Stimulated activated naive CD4-positive, alpha-beta T cell (primary cell): ENCODE measurements around the gene CTNNAL1.

ENCODE experiments used
- DNase-seq, 6 experiments: peaks; one replicate each; lab custom pipeline; 2025; lab: John Stamatoyannopoulos, UW

Gene CTNNAL1

DNA sequence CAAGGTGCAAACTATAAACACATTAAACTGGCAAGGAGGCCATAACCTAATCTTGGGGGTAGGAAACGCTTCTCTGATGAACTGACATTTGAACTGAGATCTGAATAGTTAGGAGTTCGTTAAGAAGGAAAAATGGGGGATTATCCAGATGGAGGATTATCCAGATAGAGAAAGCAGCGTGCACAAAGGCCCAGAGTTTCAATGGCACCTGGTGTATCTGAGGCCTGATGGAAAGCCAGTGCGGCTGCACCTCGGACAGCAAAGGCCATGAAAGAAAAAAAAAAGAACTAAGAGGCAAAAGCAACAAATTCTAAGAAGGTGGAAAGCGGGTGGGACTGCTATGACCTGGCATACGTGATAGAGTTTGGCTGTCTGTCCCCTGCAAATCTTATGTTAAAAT lies 13.0 kb upstream of the CTNNAL1 start:
- no peak for DNase-seq

DNA sequence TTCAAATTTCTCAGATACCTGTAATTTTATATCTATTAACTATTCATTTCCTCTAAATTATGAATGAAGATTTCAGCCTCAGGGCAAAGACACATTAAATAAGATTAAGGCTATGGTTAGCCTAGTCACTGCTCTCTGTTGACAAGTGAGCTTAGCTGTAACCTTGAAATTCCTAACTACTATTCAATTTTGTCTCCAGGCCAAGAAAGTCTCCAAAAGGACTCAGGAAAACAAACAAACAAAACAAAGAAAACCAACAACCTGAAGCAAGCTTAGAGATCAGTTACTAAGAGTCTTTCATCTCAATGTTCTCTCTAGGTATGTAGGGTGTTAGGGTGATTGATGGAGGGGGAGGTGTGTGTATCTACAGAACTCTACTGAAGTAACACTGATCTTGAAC lies 9.6 kb upstream of the CTNNAL1 start:
- DNase-seq: no peak

DNA sequence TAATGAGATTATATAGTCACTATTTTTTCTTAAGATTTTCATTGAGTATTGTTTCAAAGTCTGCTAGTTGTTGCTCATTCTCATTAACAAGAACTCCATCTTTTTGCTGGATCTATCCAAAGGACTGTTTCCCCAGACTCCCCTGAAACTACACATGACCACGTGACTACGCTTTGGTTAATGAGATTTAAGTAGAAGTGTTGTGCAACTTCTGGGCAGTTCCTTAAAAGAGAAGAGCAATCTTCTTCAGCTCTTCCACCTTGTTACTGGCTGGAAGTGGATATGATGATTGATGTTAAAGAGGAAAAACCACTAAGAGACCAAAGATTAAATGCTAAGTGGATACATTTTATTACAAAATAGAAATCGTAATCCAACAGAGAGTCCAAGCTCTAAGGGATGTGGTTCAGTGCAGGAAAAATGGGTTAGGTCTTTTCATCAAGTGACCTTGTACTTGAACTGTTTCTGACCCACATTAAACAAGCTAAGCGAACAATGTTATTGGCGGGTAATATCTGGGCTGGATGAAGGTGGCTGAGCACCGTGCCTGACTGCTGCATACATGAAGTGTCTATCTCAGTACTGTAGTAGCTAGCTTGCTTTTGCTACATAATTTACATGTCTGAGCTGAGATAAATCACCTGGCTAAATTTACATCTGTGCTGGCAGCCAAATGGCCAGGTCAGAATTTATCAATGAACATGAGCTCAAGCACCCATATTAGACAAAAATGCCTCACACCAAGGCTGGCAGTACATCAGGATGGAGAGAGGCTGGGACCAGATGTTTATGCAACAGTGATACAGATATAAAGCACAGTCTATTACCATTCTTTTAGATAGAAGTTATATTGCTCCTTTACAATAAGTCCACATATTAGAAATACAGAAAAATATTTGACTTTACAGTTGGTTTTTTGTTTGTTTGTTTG lies 7.5 kb upstream of the CTNNAL1 start:
- no peak for DNase-seq

DNA sequence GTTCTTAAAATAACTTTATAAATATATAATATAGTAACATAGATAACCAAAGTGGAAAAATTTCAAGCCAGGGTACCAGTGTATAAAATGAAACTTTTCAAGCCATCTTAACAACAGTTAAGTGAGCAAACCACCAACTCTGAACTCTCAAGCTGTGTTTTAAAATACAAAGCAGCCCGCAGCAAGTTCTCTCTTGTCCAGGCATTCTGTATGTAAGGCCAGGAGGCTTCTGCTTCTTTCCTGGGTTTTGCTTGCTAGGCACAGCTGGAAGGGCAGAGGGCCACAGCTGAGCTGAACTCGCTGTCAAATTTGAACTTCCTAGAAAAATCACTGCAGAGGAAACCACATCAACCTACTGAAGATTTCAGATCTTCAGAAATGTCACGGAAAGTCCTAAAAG lies 6.8 kb upstream of the CTNNAL1 start:
- DNase-seq: no peak

DNA sequence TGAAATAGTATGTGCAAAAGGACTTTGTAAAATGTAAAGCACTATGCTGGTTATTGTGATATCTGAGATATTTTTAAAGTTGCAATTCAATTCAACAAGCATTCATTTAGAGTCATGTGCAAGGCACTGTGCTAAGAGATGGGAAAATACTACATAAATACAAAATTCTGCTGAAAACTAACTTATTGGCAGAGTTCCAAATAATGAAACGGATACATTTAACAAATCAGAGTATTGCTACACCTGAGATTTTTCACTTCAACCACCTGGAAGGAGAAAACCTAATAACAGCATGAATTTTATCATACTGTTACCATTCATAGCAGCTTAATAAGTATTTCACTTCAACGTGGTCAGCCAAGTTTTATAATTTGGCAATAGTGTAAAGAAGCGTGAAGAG lies 6.1 kb upstream of the CTNNAL1 start:
- DNase-seq: no peak

DNA sequence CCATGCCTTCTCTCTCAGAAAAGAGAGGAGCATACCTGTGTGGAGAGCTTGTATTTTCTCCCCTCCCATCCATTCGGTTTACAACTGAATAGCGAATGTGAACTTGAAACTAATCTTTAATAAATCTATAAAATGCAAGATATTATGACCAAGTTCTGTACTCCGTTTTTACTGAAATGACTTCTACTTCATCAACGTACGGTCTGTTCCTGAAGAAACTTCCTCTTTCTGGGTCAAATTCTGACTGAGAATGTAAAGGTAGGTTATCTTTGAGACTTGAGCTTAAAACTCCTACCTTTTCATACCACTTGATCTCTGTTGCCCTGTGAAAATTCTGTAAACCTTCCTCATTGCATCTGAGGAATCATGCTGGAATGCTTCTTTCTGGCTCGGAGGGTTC lies 4.2 kb upstream of the CTNNAL1 start:
- DNase-seq: no peak

DNA sequence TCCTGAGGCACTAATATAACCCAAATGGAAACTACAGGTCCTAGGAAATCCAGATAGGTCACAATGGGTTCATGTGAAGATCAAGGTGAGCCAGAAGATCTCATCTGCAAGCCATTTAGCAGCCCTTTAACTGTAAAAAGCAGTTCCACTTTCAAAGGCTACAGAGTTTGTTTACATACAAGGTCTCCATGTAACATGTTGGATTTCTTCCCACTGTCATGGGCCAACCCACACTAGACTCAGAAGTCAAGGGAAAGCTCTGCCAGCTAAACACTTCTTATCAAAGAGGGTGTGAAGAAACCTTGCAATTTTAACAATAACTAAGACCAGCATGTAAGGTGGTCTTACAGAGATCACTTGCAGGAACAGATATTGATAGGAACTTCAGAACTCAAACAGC lies 3.8 kb upstream of the CTNNAL1 start:
- DNase-seq: no peak

DNA sequence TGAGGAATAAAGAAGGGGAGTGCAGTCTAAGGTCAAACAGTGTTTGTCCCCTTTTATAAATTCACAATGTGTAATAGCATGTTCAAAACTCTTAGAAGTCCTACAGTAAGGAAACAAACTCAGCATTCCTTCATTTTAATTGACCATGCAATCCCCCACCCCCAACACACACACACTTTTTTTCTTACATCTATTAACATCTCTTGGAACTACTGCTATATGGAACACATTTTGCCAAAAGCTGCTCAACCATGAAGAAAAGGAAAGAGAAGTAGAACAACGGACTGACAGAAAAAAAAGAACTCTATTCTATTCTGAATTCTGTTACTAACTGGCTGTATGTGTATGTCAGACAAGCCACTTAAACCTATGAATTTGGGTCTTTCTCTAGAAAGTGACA lies 2.8 kb upstream of the CTNNAL1 start:
- no peak for DNase-seq

DNA sequence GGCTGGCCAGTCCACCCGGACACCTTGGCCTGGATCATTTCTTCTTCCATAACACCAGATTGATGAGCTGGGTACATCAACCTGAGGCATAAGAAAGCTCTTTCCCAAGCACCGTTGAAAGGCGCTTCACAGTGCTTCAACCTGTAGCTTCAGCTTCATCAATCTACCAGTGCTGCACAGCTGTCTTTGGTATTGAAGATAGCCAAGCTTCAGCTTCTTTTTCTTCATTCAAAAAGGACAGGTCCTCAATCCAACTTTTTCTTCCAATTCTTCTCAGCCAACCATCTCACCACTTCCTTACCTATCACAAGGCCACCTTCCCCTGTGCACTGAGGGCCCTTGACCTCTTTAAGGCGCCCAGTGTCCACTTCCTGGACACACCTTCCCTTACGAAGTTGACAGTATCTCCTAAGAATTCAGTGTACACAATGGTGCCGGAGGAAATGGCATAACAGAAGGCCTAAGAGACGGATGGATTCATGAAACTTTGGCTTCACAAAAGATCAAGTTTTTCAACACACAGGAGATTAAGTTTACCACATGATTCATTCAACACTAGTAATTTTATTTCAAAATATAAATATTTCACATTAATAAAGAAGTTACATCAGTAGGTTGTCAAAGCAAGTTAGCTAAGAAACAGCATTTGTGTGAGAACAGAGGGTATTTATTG lies 1.4 kb upstream of the CTNNAL1 start:
- DNase-seq: no peak

DNA sequence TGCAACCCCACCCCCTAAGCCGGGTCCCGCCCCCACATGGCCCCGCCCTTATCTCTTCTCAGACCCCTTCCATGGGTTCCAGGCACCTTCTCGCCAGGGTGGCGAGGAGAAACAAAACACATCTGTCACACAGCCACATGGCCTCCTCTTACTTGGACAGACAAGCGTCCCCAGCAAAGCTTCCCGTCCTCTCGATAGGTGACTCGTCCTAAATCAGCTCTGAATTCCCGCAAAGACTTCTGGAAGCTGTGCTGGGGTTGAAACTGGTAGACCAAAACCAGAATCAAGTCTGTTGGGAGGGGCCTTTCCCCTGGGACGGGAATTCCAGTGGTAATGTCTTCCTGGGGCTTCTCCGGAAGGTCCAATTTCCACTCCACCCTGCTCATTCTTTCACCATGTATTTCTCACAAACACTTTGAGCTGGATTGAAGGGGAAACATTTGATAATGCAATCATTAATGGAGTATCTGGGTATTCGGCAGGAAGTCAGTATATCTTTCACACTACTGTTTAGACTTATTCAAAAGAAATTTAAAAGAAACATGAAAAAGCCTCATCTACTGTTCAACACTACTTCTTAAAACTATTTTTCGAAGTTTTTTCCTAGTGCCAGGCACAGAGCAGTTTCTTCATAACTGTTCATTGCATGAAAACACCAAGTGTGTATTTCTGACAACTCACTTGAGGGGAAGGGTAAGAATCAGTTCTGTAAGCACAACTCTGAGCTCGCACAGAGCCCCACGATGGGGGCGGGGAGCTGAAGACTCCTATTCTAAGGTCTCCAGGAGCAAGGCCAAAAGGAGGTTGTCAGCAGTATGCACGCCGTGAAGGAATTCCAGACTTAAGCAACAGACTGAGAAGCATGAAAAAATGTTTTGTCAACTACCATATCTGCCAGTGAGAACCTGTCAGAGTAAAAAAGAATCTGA lies 644 bp upstream of the CTNNAL1 start:
- peak in 1 of 6 experiments; percentile 15 for DNase-seq

DNA sequence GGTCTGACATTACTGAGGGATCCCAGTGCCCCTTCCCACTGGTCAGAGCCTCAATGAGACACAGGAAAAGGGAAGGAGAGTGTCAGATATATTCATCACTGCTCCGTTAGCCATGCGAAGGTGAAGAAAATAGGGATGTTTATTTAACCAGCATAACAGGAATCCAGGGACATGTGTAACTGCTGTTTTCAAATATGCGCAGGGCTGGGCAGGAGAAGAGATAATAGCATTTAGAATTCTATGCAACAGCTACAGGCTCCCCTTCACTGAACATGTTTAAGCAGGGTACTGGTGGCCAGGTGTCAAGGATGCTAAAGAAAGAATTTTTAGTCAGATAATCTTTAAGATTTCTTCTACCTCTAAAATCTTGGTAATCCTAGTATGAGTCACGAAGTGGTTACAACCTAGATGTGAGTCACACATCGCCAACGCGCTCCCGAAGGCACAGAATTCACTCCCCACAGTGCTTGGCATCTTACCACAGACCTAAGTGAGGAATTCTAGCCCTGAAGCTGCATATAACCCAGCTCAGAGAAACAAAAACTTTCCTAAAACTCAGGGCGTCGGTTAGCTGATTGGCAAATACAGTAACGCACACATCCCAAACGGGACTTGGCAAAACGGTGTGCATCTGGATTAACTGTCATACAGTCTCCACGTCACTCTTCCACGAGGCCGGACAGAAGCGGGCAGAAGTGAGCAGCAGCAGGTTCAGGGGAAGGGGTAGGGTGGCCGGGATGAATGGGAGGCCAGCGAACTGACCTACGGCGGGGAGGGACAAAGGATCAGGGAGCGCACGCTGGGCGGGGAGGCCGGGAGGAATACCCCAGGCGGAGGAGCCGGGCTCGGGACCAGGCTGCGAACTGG lies 1.1 kb downstream of the CTNNAL1 start:
- DNase-seq: peak in 4 of 6 experiments; percentile 12 to 30 (median 20)

DNA sequence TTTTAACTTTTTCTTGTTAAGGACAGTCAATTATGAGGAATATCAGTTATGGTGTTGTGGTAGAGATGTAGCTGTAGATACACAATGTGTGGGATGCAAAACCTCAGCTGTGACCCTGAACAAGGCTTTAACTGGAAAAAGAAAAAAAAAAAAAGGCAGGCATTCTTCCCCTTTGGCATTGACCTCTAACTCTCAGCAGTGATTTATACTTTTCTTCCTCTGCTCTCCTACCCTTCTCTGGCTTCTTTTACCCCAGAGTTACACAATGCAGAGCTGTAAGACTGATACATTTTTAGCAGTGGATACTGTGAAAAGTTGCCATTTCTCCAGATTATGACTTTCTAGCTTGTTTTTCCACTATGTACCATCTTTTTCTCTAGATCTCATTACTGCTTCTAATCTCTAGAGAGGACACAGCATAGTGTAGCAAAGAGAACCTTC lies 2.0 kb downstream of the CTNNAL1 start:
- DNase-seq: no peak

DNA sequence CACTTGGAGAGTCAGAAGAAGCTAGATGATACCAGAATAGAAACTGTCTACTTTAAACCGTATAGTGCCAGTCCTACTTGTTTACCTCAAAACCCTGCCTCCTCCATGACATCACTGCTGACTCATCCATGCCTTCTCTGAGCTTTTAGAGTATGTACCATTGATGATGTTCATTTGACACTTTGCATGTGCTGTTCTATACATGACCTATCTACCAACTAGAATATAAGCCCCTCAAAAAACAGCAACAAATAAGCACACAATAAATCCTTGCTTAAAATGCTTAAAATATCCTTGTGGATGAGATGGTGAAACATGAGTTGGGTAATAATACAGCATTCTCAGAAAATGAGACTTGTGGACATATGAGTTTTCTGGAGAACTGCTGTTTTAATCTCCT lies 2.6 kb downstream of the CTNNAL1 start:
- peak in 3 of 6 experiments; percentile 1 to 18 (median 9) for DNase-seq

DNA sequence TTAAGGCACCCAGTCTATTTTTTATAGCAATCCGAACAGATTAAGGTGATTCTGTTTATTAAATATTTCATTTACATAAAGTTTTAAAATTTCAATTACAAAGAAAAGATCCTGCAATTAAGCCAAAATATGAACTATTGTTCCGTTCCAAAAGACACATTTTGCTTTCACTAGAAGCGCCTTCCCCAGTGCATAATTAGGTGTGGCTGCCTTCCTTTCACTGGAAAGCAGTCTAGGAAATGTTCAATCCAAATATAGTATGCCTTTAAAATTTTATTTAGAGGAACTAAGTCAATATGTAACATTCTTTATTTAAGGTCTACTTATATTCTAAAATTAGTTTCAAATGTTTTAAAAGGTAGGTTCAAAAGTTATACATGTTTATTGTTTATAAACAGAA lies 7.6 kb downstream of the CTNNAL1 start:
- DNase-seq: no peak

DNA sequence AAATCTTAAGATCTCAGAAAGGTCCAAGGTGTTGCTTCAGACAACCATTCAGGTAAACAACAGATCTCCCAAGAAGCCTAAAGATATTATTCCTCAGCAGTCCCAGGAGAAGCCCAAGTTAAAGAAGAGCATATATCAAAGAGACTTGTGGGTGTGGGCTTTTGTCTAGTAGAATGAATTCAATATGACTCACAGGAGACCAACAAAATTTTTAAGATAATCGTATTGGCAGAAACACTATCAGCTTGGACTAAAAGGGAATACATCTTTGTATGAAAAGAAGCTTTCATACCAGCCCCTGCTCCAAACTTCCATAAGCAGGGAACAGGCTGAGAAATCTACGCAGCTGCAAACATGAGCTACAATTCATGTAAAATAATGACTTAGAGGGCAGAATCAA lies 10.2 kb downstream of the CTNNAL1 start:
- DNase-seq: no peak

DNA sequence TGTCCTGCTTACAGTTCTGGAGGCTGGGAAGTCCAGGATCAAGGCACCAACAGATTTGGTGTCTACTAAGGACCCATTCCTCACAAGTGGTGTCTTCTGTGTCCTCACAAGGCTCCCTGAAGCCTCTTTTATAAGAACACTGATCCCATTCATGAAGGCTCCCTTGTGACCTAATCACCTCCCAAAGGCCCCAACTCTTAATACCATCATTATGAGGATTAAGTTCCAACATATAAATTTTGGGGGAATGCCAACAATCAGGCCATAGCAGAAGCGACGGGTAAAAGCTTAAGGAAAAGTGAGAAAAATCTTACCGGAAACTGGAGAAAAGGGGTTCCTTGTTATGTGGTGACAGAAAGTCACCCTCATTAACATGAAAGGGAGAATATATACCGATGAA lies 11.2 kb downstream of the CTNNAL1 start:
- no peak for DNase-seq

DNA sequence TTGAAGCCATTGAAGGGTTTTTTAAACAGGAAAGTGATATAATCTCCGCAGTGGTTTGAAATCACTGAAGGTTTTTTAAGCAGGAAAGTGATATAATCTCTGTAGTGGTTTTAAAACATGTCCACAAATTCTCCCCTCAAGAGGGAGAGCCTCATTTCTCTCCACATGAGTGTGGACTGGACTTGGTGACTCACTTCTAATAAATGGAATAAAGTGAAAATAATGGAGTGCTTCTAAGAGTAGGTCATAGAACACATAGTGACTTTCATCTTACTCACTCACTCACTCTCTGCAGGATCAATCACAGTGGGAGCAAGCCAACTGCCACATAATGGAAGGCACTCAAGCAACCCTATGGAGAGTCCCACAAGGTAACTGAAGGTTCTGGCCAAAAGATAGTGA lies 12.0 kb downstream of the CTNNAL1 start:
- peak in 1 of 6 experiments; percentile 3 for DNase-seq

DNA sequence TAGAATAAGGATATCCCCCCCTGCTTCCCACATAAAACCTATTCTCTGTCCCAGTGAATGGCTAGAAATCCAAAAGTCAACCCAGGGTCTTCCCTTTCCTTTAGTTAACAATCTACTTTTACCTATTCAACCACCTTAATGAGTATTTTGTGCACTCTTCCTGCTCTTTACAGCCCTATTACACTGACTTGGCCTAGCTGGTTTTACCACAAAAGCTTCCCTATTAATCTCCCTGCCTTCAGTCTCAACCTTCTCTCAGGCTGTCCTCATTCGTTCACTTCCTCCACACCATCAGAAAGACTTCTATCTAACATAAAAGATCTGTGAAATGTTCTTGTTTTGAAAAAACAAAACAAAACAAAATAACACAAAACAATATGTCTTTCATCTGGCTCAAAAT lies 16.2 kb downstream of the CTNNAL1 start:
- DNase-seq: no peak

DNA sequence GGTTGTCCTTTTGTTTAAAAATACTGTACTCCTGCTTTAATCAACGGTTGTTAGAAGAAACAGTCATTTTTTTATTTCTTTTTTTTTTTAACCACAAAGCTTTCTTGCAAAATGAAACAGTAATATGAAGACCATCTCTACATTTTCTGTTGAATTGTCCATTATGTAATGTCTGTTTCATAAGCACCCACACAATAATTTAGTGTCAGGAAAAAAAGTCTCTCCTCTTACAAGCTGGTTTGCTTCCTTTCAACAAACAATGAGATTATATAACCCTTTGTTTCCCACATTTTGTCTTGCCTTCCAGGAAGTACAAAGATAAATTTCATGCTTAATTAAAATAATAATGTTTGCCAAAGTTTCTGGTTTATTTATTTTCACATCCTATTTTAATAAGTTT lies 16.7 kb downstream of the CTNNAL1 start:
- DNase-seq: no peak

DNA sequence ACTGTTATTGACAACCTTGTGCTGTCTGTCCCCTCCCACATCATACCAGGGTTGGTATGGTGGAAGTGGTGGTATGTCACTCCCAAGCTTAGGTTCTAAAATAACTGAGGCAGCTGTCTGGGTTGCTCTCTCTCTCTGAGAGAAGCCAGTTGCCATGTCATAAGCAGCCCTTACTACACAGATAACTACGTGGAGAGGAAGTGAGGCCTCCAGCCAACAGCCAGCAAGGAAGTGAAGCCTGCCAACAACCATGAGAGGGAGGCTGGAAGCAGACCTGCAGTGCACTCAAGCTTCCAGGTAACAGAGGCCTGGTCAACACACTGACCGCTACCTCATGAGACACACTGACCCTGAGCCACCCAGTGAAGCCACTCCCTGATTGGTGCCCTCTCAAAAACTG lies 18.6 kb downstream of the CTNNAL1 start:
- DNase-seq: peak in 1 of 6 experiments; percentile 6

DNA sequence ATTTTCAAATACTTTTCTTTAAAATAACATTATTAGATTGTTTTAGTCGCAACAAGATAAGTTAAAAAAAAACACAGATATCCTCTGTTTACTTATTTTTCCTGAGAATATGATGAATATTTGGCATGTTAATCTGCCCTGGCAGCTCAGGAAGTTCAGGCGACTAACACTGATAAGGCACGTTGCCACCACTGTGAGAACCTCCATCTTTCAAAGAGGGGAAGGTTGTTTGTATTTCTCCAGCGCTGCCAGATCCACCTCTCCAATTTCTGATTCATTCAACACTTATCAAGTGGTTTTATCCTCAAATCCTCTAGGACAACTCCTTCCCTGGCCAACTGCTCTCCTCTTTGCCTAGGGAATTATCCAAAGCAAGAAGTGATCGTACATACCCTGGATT lies 21.8 kb downstream of the CTNNAL1 start:
- no peak for DNase-seq
